SK-N-SH (cell line): ENCODE measurements around the gene CDKN1A.

Experiments used
- CTCF ChIP-seq: fragments of 200-600 bp; sonication (generic); IDR thresholded peaks from 2 replicates; pipeline ENCODE4 v1.6.1; 2017; ENCODE audit warnings: antibody characterized with exemption, mild to moderate bottlenecking, moderate library complexity
- SMC3 ChIP-seq: IDR thresholded peaks from 2 replicates; pipeline ENCODE4 v1.6.1; 2012; ENCODE audit warnings: low read depth, low read length, improper control_type of control experiment

DNA sequence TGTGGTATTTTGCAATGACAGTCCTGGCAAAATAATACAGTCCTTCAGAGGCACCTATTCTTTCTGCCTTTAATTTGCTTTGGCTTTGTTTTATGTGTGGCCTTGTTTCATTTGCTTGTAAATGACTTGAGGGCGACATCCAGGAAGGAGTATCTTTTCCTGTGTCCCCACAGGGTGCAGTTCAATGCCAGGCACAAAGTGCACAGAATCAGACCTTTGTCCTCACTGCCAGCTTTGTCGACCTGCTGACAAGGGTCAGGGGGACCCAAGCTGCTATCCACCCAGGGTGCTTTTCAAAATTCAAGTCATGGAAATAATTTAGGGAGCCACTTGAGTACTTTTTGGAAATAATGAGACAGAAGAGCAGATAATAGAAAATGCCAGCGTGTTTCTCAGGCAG lies 37.0 kb upstream of the CDKN1A start:
- TF ChIP-seq SMC3, result no peak
- TF ChIP-seq CTCF, result no peak
